Measurements from ENCODE around the gene ANTXR1.

GRCh38 chr2:69157441-69157840 lies 144.5 kb downstream of the ANTXR1 start:
- TF ChIP-seq CTCF (IDR thresholded peaks at IDR 0.05; ENCODE audit: control extremely low read depth in 1 of 3, insufficient read depth in 1 of 3, low read depth in 1 of 3, low read length in 3 of 3): no peak
- TF ChIP-seq SIN3A (conservative IDR thresholded peaks at IDR 0.05 in 1 of 2, IDR thresholded peaks at IDR 0.05 in 1 of 2; ENCODE audit: low read depth in 1 of 2, low read length in 2 of 2): no peak
- TF ChIP-seq POLR2A (IDR thresholded peaks at IDR 0.05; ENCODE audit: control extremely low read depth in 1 of 2, low read depth in 2 of 2, low read length in 2 of 2): no peak
- TF ChIP-seq NRF1 (IDR thresholded peaks at IDR 0.05; ENCODE audit: low read depth, low read length): no peak
- no peak for TF ChIP-seq CHD1 (IDR thresholded peaks at IDR 0.05; ENCODE audit: low read depth, low read length)
- no peak for TF ChIP-seq MAFK (IDR thresholded peaks at IDR 0.05; ENCODE audit: low read depth, low read length)
- no peak for TF ChIP-seq MAX (IDR thresholded peaks at IDR 0.05)
- no peak for TF ChIP-seq ATF3 (IDR thresholded peaks at IDR 0.05; ENCODE audit: insufficient read depth, low read depth, low read length)
- no peak for TF ChIP-seq RFX5 (IDR thresholded peaks at IDR 0.05; ENCODE audit: borderline replicate concordance, low read depth, low read length)
- no peak for TF ChIP-seq ZNF274 (IDR thresholded peaks at IDR 0.05; ENCODE audit: borderline replicate concordance, extremely low read depth, low read length)

All from H1 (cell line).